Measurements from ENCODE around the gene COL25A1. TPM values are rescaled to one million over a fixed set of nuclear protein-coding genes. Genes with fewer than 3 reads are reported as not detected.
A peak's percentile ranks its signal among the peaks of the same experiment; 100 is the strongest.

Gene COL25A1
- 14.7 TPM for total RNA-seq

GRCh38 chr4:109302361-109303139 lies at the start of gene COL25A1:
Gene COL25A1, minus strand, starts transcription at chr4:109302658.
- no peak for FAIRE-seq

GRCh38 chr4:109350121-109350520 lies 47.7 kb upstream of the COL25A1 start:
- DNase-seq (ENCODE audit: low spot score in 2 of 2) (no peak), FAIRE-seq (no peak)

More at GRCh38 chr4:109302361-109303139, at the start of gene COL25A1:
- peak in 1 of 2 donors; percentile 48 for DNase-seq (ENCODE audit: low spot score in 2 of 2)

GRCh38 chr4:109334129-109335105 lies 32.0 kb upstream of the COL25A1 start:
- no peak for FAIRE-seq

GRCh38 chr4:109332926-109333464 lies 30.5 kb upstream of the COL25A1 start:
- no peak for DNase-seq (ENCODE audit: low spot score in 2 of 2)
- no peak for FAIRE-seq

More at GRCh38 chr4:109334129-109335105, 32.0 kb upstream of the COL25A1 start:
- no peak for DNase-seq (ENCODE audit: low spot score in 2 of 2)

- DNase-seq (ENCODE audit: low spot score in 2 of 2), result no peak
- no peak for FAIRE-seq
Observed at GRCh38 chr4:109327641-109328040, 25.2 kb upstream of the COL25A1 start.

GRCh38 chr4:109325698-109326097 lies 23.2 kb upstream of the COL25A1 start:
- no peak for DNase-seq (ENCODE audit: low spot score in 2 of 2)
- no peak for FAIRE-seq

GRCh38 chr4:109323348-109323747 lies 20.9 kb upstream of the COL25A1 start:
- no peak for FAIRE-seq
- no peak for DNase-seq (ENCODE audit: low spot score in 2 of 2)

- FAIRE-seq (no peak), DNase-seq (ENCODE audit: low spot score in 2 of 2) (no peak)
Observed at GRCh38 chr4:109321232-109321631, 18.8 kb upstream of the COL25A1 start.

- DNase-seq (ENCODE audit: low spot score in 2 of 2) (no peak), FAIRE-seq (no peak)
Observed at GRCh38 chr4:109319684-109320083, 17.2 kb upstream of the COL25A1 start.

GRCh38 chr4:109319156-109319555 lies 16.7 kb upstream of the COL25A1 start:
- FAIRE-seq (no peak), DNase-seq (ENCODE audit: low spot score in 2 of 2) (no peak)

- no peak for FAIRE-seq
- no peak for DNase-seq (ENCODE audit: low spot score in 2 of 2)
Observed at GRCh38 chr4:109315818-109316217, 13.4 kb upstream of the COL25A1 start.

GRCh38 chr4:109315341-109315740 lies 12.9 kb upstream of the COL25A1 start:
- no peak for DNase-seq (ENCODE audit: low spot score in 2 of 2)
- FAIRE-seq, result no peak

- FAIRE-seq (no peak), DNase-seq (ENCODE audit: low spot score in 2 of 2) (no peak)
Observed at GRCh38 chr4:109313168-109314133, 11.0 kb upstream of the COL25A1 start.

GRCh38 chr4:109303140-109303496 lies 660 bp upstream of the COL25A1 start:
- no peak for FAIRE-seq
- DNase-seq (ENCODE audit: low spot score in 2 of 2), result no peak

- DNase-seq (ENCODE audit: low spot score in 2 of 2), result no peak
- FAIRE-seq, result no peak
Observed at GRCh38 chr4:109301651-109302360, 652 bp downstream of the COL25A1 start.

- DNase-seq (ENCODE audit: low spot score in 2 of 2), result no peak
- FAIRE-seq, result peak; percentile 6
Observed at GRCh38 chr4:109298279-109299010, 4.0 kb downstream of the COL25A1 start.

- FAIRE-seq, result no peak
- DNase-seq (ENCODE audit: low spot score in 2 of 2), result no peak
Observed at GRCh38 chr4:109296527-109296926, 5.9 kb downstream of the COL25A1 start.

- FAIRE-seq, result no peak
- DNase-seq (ENCODE audit: low spot score in 2 of 2), result no peak
Observed at GRCh38 chr4:109295081-109295480, 7.4 kb downstream of the COL25A1 start.

All from frontal cortex (tissue), 4 donors.